GM19467 (cell line): Measurements from ENCODE around the gene SOCS3.
"Not testable (repeated sequence)": the region's sequence is repeated elsewhere in the genome, so short reads cannot be mapped to it uniquely, and the experiment has no call there.

ENCODE experiments used
- ATAC-seq: cut with Tn5 transposase; IDR thresholded peaks from one replicate; pipeline ENCODE4 v1.9.1; 2021; ENCODE audit warnings: mild to moderate bottlenecking, moderate library complexity; ENCODE audit not compliant: unreplicated experiment

The SOCS3 gene

DNA sequence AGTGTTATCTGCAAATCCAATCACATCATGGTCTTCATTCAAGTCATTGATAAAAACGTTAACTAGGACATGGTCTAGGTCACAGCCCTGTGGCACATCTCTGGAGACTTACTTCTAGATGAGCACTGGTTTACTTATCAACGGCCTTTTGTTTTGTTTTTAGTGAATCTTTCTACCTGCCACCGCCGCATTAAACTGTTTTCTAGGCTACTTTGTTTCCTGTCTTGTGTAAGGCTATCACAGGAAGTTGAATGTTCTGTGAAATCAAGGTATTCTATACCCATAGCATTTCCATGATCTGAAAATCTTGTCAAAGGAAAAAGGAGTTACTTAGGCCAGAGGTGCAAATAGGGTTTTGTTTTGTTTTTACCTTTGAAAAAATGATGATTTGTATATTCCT, 26.9 kb downstream of the SOCS3 start:
- ATAC-seq: no peak

- ATAC-seq: not testable (repeated sequence)
Observed at GRCh38 chr17:78331355-78331754, 28.5 kb downstream of the SOCS3 start.

- no peak for ATAC-seq
Observed at GRCh38 chr17:78330570-78331224, 29.2 kb downstream of the SOCS3 start.

DNA sequence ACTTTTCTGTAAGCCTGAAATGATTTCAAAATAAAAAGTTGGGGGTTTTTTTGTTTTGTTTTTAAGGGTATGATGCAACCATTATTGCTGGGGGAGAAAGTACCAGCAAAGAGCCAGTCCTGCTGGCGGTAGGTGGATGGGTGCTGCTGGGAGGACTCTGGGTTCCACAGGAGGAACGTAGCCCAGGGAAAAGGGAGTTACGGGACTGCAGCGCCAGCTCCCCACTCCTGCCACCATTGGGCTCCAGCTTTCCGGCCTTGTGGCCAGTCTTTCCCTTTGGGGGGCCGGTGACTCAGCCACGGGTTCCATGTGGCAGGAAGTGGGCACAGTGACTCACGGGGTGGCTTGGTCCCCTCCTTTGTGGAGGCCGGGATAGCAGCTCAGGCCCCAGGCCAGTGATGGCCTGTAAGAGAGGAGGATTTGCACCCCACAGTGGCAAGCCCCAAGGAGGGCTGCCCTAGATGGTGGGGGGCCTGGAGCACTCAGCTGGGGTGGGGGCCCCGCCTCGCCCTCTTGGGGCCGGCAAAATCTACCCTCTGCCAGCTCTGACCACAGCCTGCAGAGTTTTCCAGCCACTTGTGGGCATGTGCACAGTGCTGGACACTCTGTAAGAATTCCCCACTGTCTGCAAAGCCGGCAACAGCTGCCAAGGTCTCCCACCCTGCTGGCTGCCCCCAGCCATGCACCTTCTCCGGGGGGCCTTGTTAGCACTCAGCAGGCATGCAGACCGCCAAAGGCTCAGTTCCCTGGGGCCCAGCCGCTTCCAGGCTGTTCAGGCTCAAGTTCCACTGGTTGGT, 30.4 kb downstream of the SOCS3 start:
- ATAC-seq: no peak

- no peak for ATAC-seq
Observed at GRCh38 chr17:78327880-78328279, 32.0 kb downstream of the SOCS3 start.

DNA sequence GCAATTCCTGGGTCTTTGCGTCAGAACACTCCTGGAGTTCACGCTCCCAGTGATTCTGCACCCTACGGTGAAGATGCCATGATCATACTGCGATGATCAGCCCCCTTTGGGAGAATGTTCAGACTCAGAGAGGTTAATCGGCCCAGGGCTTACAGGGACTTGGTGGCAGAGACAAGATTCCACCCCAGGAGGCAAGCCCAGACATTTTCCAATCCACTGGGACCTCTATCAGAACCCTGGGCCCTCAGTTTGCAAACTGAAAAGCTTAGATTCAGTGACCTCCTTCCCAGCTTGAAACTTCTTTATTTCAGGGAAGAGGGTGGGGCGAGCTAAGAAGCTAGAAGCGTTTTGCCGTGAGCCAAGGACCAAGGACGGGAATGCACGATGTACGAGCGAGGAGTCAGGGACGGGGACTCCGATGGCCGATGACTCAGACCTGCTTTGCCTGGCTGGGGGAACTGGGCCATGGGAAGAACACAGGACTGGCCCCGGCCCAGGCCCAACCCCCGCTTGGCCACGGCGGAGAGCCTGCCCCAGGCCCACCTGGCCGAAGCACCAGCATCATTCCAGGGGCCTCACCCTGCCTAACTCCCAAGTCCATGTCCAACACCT, 34.7 kb downstream of the SOCS3 start:
- no peak for ATAC-seq

- ATAC-seq: no peak
Observed at GRCh38 chr17:78324391-78325075, 35.3 kb downstream of the SOCS3 start.

- ATAC-seq: no peak
Observed at GRCh38 chr17:78323826-78324390, 36.0 kb downstream of the SOCS3 start.

DNA sequence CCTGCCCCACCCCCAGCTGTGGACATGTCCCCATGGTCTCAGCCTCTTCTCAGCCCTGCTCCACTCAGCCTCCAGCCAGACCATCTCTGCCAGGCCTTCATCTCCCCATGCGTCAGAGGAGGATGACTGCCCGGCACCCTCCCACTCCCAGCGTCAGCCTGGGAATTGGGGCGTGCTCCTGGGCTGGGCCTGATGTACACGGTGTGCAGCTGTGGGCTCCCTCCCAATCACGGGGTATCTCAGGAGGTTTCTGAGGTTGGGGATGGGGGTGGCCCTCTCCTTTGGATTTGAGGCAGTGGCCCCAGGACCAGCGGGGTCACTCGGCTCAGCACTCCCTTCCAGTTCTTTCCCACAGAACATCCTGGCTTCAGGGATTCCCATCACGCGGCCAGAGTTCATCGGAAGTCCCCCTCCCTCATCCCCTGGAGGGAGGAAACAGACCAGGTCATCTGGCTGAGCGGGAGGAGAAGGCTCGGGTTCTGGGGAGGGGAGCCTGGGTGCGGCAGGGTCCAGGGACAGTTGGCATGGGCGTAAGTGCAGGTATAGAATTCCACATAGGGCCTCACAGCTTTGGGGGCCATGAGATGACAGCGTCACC, 36.9 kb downstream of the SOCS3 start:
- ATAC-seq: no peak

DNA sequence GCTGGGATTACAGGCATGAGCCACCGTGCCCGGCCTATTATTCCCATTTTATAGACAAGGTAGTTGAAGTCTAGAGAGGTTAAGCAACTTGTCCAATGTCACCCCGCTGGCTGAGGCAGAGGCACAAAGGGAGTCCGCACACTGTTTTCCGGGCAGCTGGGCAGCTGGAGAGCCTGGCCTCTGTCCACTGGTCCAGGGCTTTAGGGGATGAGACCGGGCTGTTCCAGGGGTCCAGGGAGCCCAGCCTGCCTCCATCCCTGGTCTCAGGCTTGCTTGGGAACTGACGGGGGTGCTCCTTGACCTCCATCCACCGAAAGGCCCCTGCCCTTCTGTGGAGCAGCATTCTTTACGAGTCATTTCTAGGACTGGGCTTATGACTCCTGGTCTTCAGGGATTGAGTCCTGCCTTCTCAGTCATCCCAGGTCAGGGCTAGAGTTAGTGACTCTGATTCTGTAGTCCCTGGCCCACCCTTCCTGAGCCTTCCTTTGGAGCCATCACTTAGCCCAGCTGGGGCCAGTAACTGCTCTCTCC, 37.5 kb downstream of the SOCS3 start:
- ATAC-seq: no peak

GRCh38 chr17:78318843-78319242, 41.0 kb downstream of the SOCS3 start:
- ATAC-seq: no peak

DNA sequence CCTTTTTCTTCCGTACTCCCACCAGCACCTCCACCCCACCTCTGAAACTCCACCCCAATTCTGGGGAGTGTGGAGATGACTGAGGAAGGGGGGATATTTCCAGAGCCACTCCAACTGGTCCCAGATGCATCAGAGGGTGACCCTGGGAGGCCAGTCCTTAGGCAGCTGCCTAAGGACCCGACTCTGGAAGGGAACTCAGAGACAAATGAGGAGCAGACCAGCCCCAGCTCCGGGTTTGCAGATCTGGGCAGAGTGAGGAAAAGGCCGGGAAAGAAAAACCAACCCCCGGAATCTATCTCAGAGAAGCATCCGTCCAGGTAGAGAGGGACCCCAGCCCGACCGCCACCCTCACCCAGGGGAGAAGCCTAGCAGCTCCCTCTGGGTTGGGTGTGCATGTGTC, 41.5 kb downstream of the SOCS3 start:
- ATAC-seq: no peak

GRCh38 chr17:78317794-78318400, 42.0 kb downstream of the SOCS3 start:
- ATAC-seq: no peak

- no peak for ATAC-seq
Observed at GRCh38 chr17:78316867-78317789, 42.7 kb downstream of the SOCS3 start.

DNA sequence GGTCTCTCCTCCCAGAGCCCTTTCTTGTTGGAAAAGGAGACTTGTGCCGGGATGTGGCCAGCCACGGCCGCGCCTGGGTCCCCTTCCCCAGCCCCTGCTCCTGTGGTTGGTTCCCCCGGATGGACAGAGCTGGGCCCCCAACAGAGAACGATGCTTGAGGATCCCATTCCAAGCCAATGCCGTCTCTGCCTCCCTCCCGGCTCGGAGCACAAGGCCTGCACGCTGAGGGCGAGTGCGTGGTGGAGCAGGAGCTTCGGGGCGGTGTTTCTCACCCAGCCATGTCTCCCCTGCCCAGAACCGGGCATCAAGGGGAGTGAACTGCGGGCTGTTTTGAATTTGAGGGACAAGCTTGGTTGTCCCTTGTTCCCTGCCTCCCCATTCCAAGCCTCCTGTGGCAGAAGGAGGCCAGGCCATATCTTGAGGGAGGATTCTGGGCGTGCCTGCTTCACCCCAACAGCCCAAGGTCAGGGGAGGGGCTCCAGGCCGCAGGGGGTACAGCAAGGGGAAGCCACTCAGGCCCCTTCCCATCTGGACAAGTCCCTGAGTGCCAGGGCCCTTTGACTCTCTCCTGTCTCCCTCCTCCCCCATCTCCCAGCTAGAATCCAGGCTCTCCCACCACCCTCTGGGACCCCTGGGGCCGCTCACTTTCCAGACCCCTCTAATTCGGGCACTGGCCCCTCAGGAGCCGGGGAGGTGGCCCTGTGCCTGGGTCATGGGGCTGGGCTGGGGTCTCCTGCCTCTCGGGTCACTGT, 43.6 kb downstream of the SOCS3 start:
- no peak for ATAC-seq

- no peak for ATAC-seq
Observed at GRCh38 chr17:78315355-78316114, 44.3 kb downstream of the SOCS3 start.

DNA sequence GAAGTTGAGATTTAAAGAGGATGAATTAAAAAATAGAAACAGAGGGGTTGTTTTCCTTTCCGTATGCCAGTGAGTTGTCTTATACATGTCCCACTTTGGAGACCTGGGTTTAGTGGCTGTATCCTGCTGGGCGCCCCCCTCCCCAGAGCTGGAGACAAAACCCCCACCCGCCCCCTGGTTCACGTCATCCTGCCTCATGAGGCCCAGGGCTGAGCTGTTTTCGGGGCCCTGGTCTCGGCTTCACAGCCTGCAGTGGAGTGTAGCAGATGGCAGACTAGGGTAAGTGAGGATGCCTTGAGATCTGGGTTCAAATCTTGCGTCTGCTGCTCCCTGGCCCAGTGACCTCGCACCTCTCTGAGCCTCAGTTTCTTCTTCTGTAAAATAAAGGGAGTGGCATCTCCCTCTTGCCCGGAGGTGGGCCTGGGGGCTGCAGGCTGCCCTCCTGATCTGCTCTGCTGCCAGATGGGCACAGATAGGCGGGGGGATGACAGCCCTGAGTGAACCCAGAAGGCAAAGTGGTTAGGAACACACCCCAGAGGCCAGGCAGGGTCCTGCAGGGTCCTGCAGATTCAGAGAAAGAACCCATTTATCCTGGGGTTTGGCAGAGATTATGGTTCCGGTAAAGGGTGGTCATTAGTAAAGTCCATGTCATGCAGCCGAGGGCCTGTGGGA, 45.1 kb downstream of the SOCS3 start:
- no peak for ATAC-seq
